ENCODE measurements around the gene KIF5A. TPM values are rescaled to one million over a fixed set of nuclear protein-coding genes. Genes with fewer than 3 reads are reported as not detected.
A peak's percentile ranks its signal among the peaks of the same experiment; 100 is the strongest.
"Not testable (repeated sequence)": the region's sequence is repeated elsewhere in the genome, so short reads cannot be mapped to it uniquely, and the experiment has no call there.

The KIF5A gene
- total RNA-seq, 1 donor, result 0.72 TPM

DNA sequence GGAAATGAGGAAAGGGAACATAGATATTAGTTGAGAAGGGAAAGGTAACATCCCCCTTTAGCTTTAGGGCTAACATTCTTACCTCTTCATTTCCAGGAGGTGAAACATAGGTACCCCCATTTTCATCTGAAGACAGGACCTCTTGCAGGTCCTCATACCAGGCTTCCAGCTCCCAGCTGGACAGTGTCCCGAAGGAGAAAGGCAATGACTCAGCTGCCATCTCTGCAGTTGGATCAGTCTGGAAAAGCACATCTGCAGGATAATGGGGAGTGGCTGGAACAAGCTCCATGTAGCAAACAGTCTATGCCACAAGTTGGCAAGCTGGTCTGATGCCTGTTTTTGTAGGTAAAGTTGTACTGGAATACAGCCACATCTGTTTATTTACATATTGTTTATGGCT lies 32.7 kb upstream of the KIF5A start:
- TF ChIP-seq, protein P1, sequence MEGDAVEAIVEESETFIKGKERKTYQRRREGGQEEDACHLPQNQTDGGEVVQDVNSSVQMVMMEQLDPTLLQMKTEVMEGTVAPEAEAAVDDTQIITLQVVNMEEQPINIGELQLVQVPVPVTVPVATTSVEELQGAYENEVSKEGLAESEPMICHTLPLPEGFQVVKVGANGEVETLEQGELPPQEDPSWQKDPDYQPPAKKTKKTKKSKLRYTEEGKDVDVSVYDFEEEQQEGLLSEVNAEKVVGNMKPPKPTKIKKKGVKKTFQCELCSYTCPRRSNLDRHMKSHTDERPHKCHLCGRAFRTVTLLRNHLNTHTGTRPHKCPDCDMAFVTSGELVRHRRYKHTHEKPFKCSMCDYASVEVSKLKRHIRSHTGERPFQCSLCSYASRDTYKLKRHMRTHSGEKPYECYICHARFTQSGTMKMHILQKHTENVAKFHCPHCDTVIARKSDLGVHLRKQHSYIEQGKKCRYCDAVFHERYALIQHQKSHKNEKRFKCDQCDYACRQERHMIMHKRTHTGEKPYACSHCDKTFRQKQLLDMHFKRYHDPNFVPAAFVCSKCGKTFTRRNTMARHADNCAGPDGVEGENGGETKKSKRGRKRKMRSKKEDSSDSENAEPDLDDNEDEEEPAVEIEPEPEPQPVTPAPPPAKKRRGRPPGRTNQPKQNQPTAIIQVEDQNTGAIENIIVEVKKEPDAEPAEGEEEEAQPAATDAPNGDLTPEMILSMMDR (IDR thresholded peaks at IDR 0.05; ENCODE audit: insufficient read depth, low read length), result no peak
- H3K4me3 ChIP-seq (ENCODE audit: low read depth, low read length), result peak overlapping the region; percentile 100
- DNase-seq (ENCODE audit: low read depth), result peak; percentile 64

DNA sequence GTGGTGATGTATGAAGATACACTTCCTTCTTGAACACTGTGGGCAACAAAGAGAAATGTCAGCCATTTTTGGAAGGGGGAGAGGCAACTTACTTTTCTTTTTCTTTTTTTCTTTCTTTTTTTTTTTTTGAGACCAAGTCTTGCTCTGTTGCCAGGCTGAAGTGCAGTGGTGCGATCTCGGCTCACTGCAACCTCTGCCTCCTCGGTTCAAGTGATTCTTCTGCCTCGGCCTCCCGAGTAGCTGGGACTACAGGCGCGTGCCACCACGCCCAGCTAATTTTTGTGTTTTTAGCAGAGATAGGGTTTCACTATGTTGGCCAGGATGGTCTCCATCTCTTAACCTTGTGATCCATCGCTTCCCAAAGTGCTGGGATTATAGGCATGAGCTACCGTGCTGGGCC lies 32.1 kb upstream of the KIF5A start:
- H3K4me3 ChIP-seq (ENCODE audit: low read depth, low read length), result peak overlapping the region; percentile 100
- DNase-seq (ENCODE audit: low read depth), result not testable (repeated sequence)

DNA sequence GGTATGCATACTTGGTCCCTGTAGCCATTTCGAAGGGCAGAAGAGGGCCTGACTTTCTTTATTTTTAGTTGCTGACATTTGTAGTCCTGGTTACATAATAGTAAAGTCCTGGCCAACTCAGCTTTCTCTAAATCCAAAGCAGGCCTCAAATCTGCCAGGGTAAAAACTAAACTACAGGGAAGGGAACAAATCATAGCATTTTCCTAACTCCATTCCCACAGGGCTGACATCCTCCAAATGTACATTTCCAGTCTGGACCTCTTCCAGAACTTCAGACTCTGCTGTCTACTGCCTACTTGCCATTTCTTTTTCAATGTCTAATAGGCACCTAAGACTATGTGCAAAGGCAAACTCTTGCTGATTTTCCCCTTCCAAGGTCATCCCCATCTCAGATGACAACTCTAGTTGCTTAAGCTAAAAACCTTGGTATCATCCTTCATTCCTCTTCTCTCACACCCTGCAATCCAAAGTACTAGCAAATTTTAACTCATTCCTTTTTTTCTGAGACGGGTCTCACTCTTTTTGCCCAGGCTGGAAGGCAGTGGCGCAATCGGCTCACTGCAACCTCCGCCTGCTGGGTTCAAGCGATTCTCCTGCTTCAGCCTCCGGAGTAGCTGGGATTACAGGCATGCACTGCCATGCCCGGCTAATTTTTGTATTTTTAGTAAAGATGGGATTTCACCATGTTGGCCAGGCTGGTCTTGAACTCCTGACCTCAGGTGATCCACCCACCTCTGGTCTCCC lies 31.5 kb upstream of the KIF5A start:
- TF ChIP-seq, protein P1 (IDR thresholded peaks at IDR 0.05; ENCODE audit: insufficient read depth, low read length), result no peak
- H3K4me3 ChIP-seq (ENCODE audit: low read depth, low read length), result peak overlapping the region; percentile 100
- DNase-seq (ENCODE audit: low read depth), result peak; percentile 51

DNA sequence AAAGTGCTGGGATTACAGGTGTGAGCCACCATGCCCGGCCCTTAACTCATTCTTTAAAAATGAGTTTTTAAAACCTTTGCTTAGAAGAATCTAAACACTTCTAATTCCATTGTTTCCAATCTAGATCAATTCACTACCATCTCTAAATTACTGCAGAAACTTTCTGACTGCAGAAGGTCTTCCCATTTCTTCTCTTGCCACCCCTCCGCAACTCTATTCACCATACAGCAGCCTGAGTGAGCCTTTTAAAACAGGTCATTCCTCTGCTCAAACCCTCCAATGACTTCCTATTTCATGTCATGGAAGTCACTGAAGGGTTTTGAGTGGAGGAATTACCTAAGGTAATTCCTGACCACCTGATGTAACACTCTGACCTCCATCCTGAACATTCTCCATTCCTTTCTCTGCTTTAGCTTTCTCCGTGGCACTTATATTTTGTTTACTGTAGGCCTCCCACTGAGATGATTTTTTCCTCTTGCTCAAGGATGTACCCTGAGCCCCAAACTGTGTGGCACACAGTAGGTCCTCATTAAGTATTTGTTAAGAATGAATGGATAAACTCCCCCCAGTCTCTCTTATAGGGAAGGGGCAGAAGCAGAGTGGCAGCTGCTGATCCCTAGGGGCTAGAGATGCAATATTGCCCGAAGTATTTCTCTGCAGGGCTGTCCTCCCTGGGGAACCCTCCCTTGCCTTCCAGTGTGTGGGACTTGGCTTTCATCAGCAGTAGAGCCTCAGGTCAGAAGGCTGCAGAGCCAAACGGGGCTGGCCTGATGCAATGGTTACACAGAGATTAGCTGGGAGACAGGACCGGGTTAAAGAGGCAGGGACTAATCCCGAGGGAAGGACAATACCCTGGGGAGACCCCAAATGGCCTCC lies 30.7 kb upstream of the KIF5A start:
- TF ChIP-seq, protein P1 (IDR thresholded peaks at IDR 0.05; ENCODE audit: insufficient read depth, low read length), result no peak
- peak; percentile 80 for DNase-seq (ENCODE audit: low read depth)
- peak overlapping the region; percentile 100 for H3K4me3 ChIP-seq (ENCODE audit: low read depth, low read length)

DNA sequence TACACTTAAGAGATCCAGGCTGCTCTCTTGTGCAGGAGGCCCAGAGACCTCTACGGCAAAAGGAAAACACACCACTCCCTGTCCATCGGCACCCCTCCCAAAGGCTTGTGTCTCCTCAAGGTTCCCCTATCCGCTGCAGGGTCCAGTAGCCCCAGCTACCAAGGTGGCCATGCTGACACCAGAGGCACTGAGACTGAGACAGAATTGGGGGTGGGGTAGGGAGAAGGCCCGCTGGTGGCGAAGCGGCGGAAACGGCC lies 30.1 kb upstream of the KIF5A start:
- DNase-seq (ENCODE audit: low read depth), result no peak
- TF ChIP-seq, protein P1 (IDR thresholded peaks at IDR 0.05; ENCODE audit: insufficient read depth, low read length), result no peak
- peak overlapping the region; percentile 100 for H3K4me3 ChIP-seq (ENCODE audit: low read depth, low read length)

DNA sequence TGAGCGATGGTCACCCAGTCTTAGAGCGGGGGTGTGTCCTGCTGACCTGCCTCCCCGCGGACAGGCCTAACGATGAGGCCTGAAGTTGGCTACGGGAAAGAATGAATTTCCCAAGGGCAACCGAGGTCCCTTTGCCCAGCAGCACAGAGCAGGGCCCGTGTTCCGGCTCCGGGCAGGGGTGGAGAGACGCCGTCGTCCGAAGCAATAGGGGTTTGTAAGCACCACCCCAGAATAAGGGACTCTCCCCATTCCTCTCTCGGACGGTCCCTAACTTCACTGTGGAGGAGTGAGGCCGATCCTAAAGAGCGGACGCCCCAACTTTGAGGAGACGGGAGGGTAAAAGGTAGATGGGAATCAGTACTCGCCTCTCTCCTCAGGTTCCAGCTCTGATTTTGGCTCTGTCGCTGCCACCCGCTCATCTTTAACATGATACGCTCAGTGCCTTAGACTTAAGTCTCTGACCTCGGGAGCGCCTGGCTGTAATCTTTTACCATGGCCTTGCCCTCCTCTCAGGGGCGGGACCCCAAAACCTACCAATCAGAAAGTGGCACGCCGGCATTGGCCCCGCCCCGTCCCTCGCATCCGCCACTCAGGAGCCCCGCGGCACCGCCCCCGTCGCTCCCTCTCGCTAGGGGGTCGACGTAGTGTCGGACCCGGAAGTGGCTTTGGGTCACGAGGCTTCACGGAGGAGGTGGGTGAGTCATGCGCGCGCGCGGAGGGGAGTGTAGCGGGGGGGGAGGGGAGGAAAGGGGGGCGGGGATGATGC lies 29.6 kb upstream of the KIF5A start, which contains the start of gene DDIT3:
TSS of gene DDIT3 (minus strand) at position 462 of the 766 bp plus-strand sequence. CDS start 3,108 bp downstream, outside the sequence.
- H3K4me3 ChIP-seq (ENCODE audit: low read depth, low read length), result peak within 1 kb of the TSS; percentile 100
- DNase-seq (ENCODE audit: low read depth), result peak; percentile 99
- TF ChIP-seq, protein P1 (IDR thresholded peaks at IDR 0.05; ENCODE audit: insufficient read depth, low read length), result no peak

All from fibroblast of the aortic adventitia (primary cell).